Liver (tissue), 9 donors: ENCODE measurements around the gene PHAX. TPM values are rescaled to one million over a fixed set of nuclear protein-coding genes. Genes with fewer than 3 reads are reported as not detected.

Source experiments
- DNase-seq: peaks from one replicate; pipeline ENCODE4 v3.0.0-alpha.2; 2017; ENCODE audit warnings: low spot score
- H3K27ac ChIP-seq, 2 donors: one replicate each; pipeline ENCODE4 v1.7.0; 2013; ENCODE audit warnings: inconsistent platforms in 2 of 2, low read length in 2 of 2, control low read depth in 1 of 2, low read depth in 1 of 2, mild to moderate bottlenecking in 1 of 2
- H3K27me3 ChIP-seq, 4 donors: one replicate each; pipeline versions ENCODE4 v1.6.1 to v1.7.0; 2013; ENCODE audit warnings: low read length in 3 of 4, inconsistent platforms in 1 of 4, mild to moderate bottlenecking in 1 of 4, moderate library complexity in 1 of 4; ENCODE audit not compliant: control insufficient read depth in 4 of 4, insufficient read depth in 4 of 4
- H3K36me3 ChIP-seq, 4 donors: one replicate each; pipeline versions ENCODE4 v1.6.1 to v1.7.0; 2013; ENCODE audit warnings: low read length in 3 of 4, mild to moderate bottlenecking in 3 of 4, low read depth in 1 of 4, moderate library complexity in 1 of 4; ENCODE audit not compliant: control insufficient read depth in 4 of 4, insufficient read depth in 3 of 4
- H3K4me1 ChIP-seq, 4 donors: one replicate each; pipeline versions ENCODE4 v1.6.1 to v1.7.0; 2013; ENCODE audit warnings: low read length in 3 of 4, mild to moderate bottlenecking in 3 of 4, moderate library complexity in 1 of 4; ENCODE audit not compliant: control insufficient read depth in 4 of 4, insufficient read depth in 4 of 4
- H3K4me3 ChIP-seq, 3 donors: one replicate each; pipeline versions ENCODE4 v1.6.1 to v1.7.0; 2013; ENCODE audit warnings: low read length in 3 of 3, control low read depth in 1 of 3, low read depth in 1 of 3, mild to moderate bottlenecking in 1 of 3
- H3K9ac ChIP-seq, 2 donors: one replicate each; pipeline ENCODE4 v1.7.0; 2013; ENCODE audit warnings: low read length in 2 of 2, mild to moderate bottlenecking in 2 of 2, moderate library complexity in 2 of 2, control low read depth in 1 of 2, low read depth in 1 of 2
- H3K9me3 ChIP-seq, 4 donors: one replicate each; pipeline versions ENCODE4 v1.6.1 to v1.7.0; 2013; ENCODE audit warnings: low read length in 3 of 4; ENCODE audit not compliant: control insufficient read depth in 4 of 4
- ATF3 ChIP-seq: IDR thresholded peaks from 2 replicates; pipeline ENCODE4 v1.6.1; 2016; ENCODE audit warnings: antibody characterized with exemption
- CTCF ChIP-seq: fragments of 150-350 bp; IDR thresholded peaks from 2 replicates; pipeline ENCODE4 v1.5.1; 2017; ENCODE audit warnings: improper control_type of control experiment, low read depth, low read length; ENCODE audit not compliant: missing input control
- EGR1 ChIP-seq, 2 donors: IDR thresholded peaks; 2 replicates each; pipeline ENCODE4 v1.6.1; 2016 to 2018; ENCODE audit warnings: antibody characterized with exemption in 2 of 2, low read depth in 2 of 2
- FOXA1 ChIP-seq: IDR thresholded peaks from 2 replicates; pipeline ENCODE4 v1.6.1; 2016; ENCODE audit warnings: antibody characterized with exemption
- FOXA2 ChIP-seq: IDR thresholded peaks from 2 replicates; pipeline ENCODE4 v1.6.1; 2016; ENCODE audit warnings: antibody characterized with exemption
- GABPA ChIP-seq, 2 donors: IDR thresholded peaks in 1 of 2; conservative IDR thresholded peaks in 1 of 2; 2 replicates each; pipeline ENCODE4 v1.6.1; 2016; ENCODE audit warnings: antibody characterized with exemption in 2 of 2, mild to moderate bottlenecking in 1 of 2, moderate library complexity in 1 of 2
- HNF4A ChIP-seq, 2 donors: conservative IDR thresholded peaks; 2 replicates each; pipeline ENCODE4 v1.6.1; 2016; ENCODE audit warnings: antibody characterized with exemption in 2 of 2, mild to moderate bottlenecking in 2 of 2
- HNF4G ChIP-seq: IDR thresholded peaks from 2 replicates; pipeline ENCODE4 v1.6.1; 2016; ENCODE audit warnings: antibody characterized with exemption
- JUND ChIP-seq, 2 donors: IDR thresholded peaks; 2 replicates each; pipeline ENCODE4 v1.6.1; 2016; ENCODE audit warnings: antibody characterized with exemption in 2 of 2
- MAX ChIP-seq: IDR thresholded peaks from 2 replicates; pipeline ENCODE4 v1.6.1; 2016; ENCODE audit warnings: antibody characterized with exemption
- NR2F2 ChIP-seq: IDR thresholded peaks from 2 replicates; pipeline ENCODE4 v1.6.1; 2016; ENCODE audit warnings: antibody characterized with exemption
- RAD21 ChIP-seq, 2 donors: IDR thresholded peaks; 2 replicates each; pipeline ENCODE4 v1.6.1; 2016; ENCODE audit warnings: antibody characterized with exemption in 2 of 2, mild to moderate bottlenecking in 2 of 2
- RXRA ChIP-seq, 2 donors: IDR thresholded peaks; 2 replicates each; pipeline ENCODE4 v1.6.1; 2017 to 2018; ENCODE audit warnings: antibody characterized with exemption in 2 of 2, mild to moderate bottlenecking in 1 of 2
- SP1 ChIP-seq: IDR thresholded peaks from 2 replicates; pipeline ENCODE4 v1.6.1; 2018; ENCODE audit warnings: antibody characterized with exemption, mild to moderate bottlenecking
- TAF1 ChIP-seq: conservative IDR thresholded peaks from 2 replicates; pipeline ENCODE4 v1.6.1; 2016; ENCODE audit warnings: antibody characterized with exemption, mild to moderate bottlenecking
- YY1 ChIP-seq: IDR thresholded peaks from 2 replicates; pipeline ENCODE4 v1.6.1; 2016; ENCODE audit warnings: antibody characterized with exemption, mild to moderate bottlenecking
- ZBTB33 ChIP-seq: IDR thresholded peaks from 2 replicates; pipeline ENCODE4 v1.6.1; 2016; ENCODE audit warnings: antibody characterized with exemption
- WGBS: extraction: QIAGEN DNeasy Blood & Tissue Kit; methylation state at CpG from one replicate; pipeline ENCODE4 v1.1.7; 2013; 5-methylcytosine and 5-hydroxymethylcytosine counted together
- polyA plus RNA-seq, 2 donors: library from polyadenylated mRNA; stranded (reverse) in 1 of 2; unstranded in 1 of 2; fragments of 200-250 nt in 1 of 2; fragments of >200 nt in 1 of 2; fragmentation: Nextera tagmentation in 1 of 2; extraction: Ambion mirVana in 1 of 2; gene quantifications; one replicate each; pipeline versions ENCODE4 v1.2.1 to v1.2.3, GENCODE V29; 2013 to 2015
- total RNA-seq, 2 donors: library from RNA; depleted of rRNA; stranded (reverse); fragments of >200 nt; gene quantifications; one replicate each; pipeline ENCODE4 v1.2.3, GENCODE V29; 2014
- TF ChIP-seq, protein P1 (sequence below): IDR thresholded peaks from 2 replicates; pipeline ENCODE4 v1.6.1; 2016; ENCODE audit warnings: antibody characterized with exemption, mild to moderate bottlenecking
- donor health status: healthy.
- donor health status: healthy.
- donor health status: healthy.
- donor health status: healthy.
- donor health status: healthy.

PHAX gene
- total and polyA plus RNA-seq, 4 donors, result 10.3 to 32.6 (median 25.1) TPM

DNA sequence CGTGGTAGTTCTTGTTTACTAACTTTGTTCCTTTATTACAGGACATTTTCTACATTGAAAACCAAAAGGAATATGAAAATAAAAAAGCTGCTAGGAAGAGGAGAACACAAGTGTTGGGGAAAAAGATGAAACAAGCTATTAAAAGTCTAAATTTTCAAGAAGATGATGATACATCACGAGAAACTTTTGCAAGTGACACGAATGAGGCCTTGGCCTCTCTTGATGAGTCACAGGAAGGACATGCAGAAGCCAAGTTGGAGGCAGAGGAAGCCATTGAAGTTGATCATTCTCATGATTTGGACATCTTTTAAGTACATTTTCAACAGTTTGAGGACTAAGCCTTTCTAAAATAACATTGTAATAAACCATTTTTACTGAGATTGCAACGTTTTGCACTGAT, 23.8 kb downstream of the PHAX start:
- TF ChIP-seq JUND (IDR thresholded peaks at IDR 0.05) (no peak), ZBTB33 (no peak), YY1 (no peak), RXRA (IDR thresholded peaks at IDR 0.05) (no peak), RAD21 (IDR thresholded peaks at IDR 0.05) (no peak), HNF4A (conservative IDR thresholded peaks at IDR 0.05) (no peak), CTCF (no peak), MAX (no peak), GABPA (IDR thresholded peaks at IDR 0.05 in 1 of 2, conservative IDR thresholded peaks at IDR 0.05 in 1 of 2) (no peak), SP1 (no peak), NR2F2 (no peak), EGR1 (IDR thresholded peaks at IDR 0.05; ENCODE audit: low read depth in 2 of 2) (no peak), HNF4G (no peak), TAF1 (no peak), ATF3 (no peak), FOXA1 (no peak)
- TF ChIP-seq, protein P1, sequence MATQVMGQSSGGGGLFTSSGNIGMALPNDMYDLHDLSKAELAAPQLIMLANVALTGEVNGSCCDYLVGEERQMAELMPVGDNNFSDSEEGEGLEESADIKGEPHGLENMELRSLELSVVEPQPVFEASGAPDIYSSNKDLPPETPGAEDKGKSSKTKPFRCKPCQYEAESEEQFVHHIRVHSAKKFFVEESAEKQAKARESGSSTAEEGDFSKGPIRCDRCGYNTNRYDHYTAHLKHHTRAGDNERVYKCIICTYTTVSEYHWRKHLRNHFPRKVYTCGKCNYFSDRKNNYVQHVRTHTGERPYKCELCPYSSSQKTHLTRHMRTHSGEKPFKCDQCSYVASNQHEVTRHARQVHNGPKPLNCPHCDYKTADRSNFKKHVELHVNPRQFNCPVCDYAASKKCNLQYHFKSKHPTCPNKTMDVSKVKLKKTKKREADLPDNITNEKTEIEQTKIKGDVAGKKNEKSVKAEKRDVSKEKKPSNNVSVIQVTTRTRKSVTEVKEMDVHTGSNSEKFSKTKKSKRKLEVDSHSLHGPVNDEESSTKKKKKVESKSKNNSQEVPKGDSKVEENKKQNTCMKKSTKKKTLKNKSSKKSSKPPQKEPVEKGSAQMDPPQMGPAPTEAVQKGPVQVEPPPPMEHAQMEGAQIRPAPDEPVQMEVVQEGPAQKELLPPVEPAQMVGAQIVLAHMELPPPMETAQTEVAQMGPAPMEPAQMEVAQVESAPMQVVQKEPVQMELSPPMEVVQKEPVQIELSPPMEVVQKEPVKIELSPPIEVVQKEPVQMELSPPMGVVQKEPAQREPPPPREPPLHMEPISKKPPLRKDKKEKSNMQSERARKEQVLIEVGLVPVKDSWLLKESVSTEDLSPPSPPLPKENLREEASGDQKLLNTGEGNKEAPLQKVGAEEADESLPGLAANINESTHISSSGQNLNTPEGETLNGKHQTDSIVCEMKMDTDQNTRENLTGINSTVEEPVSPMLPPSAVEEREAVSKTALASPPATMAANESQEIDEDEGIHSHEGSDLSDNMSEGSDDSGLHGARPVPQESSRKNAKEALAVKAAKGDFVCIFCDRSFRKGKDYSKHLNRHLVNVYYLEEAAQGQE, result no peak
- H3K9ac ChIP-seq, result no peak overlapping the region
- 74% methylated on average over 4 of the region's 4 CpGs for WGBS
- H3K27me3 ChIP-seq, result no peaks in the 10 kb centered on the region
- no peak overlapping the region for H3K4me3 ChIP-seq
- no peak overlapping the region for H3K27ac ChIP-seq
- DNase-seq, result no peak
- peaks cover 3 to 17% (median 16%) of the 10 kb centered on the region in 4 donors for H3K36me3 ChIP-seq
- peaks cover 0 to 3% (median 0%) of the 10 kb centered on the region in 4 donors for H3K4me1 ChIP-seq
- H3K9me3 ChIP-seq, result no peaks in the 10 kb centered on the region

- no peak for DNase-seq
- WGBS, result 94% methylated on average over 11 of the region's 11 CpGs
- H3K27ac ChIP-seq, result no peak overlapping the region
- H3K36me3 ChIP-seq, result peaks cover 0 to 14% (median 11%) of the 10 kb centered on the region in 4 donors
- no peaks in the 10 kb centered on the region for H3K9me3 ChIP-seq
- H3K4me1 ChIP-seq, result peaks cover 2 to 9% (median 5%) of the 10 kb centered on the region in 4 donors
- no peak overlapping the region for H3K9ac ChIP-seq
- H3K27me3 ChIP-seq, result no peaks in the 10 kb centered on the region
- H3K4me3 ChIP-seq, result no peak overlapping the region
- no peak for TF ChIP-seq ZBTB33
- no peak for TF ChIP-seq RAD21 (IDR thresholded peaks at IDR 0.05)
- TF ChIP-seq GABPA (IDR thresholded peaks at IDR 0.05 in 1 of 2, conservative IDR thresholded peaks at IDR 0.05 in 1 of 2), result no peak
- TF ChIP-seq FOXA2, result no peak
- no peak for TF ChIP-seq CTCF
- no peak for TF ChIP-seq JUND (IDR thresholded peaks at IDR 0.05)
- TF ChIP-seq SP1, result no peak
- TF ChIP-seq NR2F2, result no peak
Observed at GRCh38 chr5:126628102-126628501, 27.4 kb downstream of the PHAX start.
